Measurements from ENCODE around the gene KDM4B. TPM values are rescaled to one million over a fixed set of nuclear protein-coding genes. Genes with fewer than 3 reads are reported as not detected.

The KDM4B gene
- total and polyA plus RNA-seq, 4 donors: 17.1 to 49.5 (median 24.7) TPM

DNA sequence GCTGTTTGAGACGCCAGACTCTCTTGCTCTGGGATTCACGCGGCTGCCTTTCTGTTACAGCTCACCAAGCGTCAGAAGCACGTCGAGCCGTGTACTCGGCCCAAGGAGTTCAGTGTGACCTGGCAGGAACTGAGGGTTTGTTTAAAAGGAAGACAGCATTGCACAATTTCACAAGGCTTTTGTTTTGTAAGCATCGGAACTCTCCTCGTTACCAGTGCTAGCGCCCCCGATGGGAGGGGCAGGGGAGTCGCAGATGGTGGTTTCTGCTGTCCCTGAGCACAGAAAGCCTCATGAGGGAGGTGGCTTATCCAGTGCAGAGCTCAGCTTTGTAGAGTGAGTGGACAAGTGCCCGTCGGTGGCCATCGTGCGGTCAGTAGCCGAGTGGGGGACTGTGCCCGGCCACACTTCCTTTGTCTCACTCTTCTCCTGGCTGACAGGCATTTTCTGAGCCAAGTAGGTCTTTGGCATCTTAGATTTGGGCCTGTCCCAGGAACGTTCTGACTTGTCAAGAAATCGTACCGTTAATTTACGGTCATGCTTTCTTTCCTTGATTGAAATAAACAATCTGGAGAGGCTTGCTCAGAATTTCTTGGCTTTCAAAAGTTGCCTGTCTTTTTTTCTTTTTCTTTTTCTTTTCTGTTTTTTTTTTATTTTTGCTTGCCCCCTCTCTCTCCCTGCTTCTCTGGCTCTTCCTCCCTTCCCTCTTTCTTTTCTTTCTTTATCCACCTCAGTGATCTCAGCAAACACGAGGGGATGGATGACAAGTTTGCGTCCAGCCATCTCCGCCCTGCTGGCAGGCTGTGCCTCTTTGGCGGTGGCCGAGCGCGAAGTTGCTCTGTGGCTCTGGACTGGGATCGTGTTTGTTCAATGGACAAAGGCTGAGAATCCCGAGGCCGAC is 7.7 kb downstream of the KDM4B start:
- no peak overlapping the region for H3K4me3 ChIP-seq
- no peaks in the 10 kb centered on the region for H3K9me3 ChIP-seq (ENCODE audit: control insufficient read depth in 4 of 4, insufficient read depth in 3 of 4, low read length in 3 of 4)
- H3K4me1 ChIP-seq (ENCODE audit: control insufficient read depth in 5 of 5, insufficient read depth in 5 of 5, low read length in 5 of 5): peaks cover 11 to 28% (median 13%) of the 10 kb centered on the region in 5 donors
- peak overlapping the region; percentile 58 to 91 for H3K27ac ChIP-seq (ENCODE audit: low read depth in 1 of 2, low read length in 1 of 2)
- peak overlapping the region in 1 of 2 donors; percentile 30 for H3K9ac ChIP-seq (ENCODE audit: insufficient read depth in 1 of 2, low read length in 2 of 2)
- 29% methylated on average over 33 of the region's 33 CpGs for WGBS, 2 donors
- DNase-seq (peak; percentile 83 to 96 (median 91)), ATAC-seq (ENCODE audit: insufficient read depth, low FRiP score) (peak; percentile 76)
- H3K36me3 ChIP-seq (ENCODE audit: control insufficient read depth in 4 of 4, insufficient read depth in 4 of 4, low read length in 4 of 4): no peaks in the 10 kb centered on the region
- TF ChIP-seq CTCF (IDR thresholded peaks at IDR 0.05; ENCODE audit: control extremely low read depth, extremely low read depth): no peak
- no peaks in the 10 kb centered on the region for H3K27me3 ChIP-seq (ENCODE audit: control insufficient read depth in 3 of 3, insufficient read depth in 3 of 3, low read length in 2 of 3)

GRCh38 chr19:4977299-4978174 is 8.6 kb downstream of the KDM4B start:
- Histone ChIP-seq H3K36me3 (ENCODE audit: control insufficient read depth in 4 of 4, insufficient read depth in 4 of 4, low read length in 4 of 4) (no peaks in the 10 kb centered on the region), H3K4me1 (ENCODE audit: control insufficient read depth in 5 of 5, insufficient read depth in 5 of 5, low read length in 5 of 5) (peaks cover 11 to 28% (median 13%) of the 10 kb centered on the region in 5 donors), H3K9ac (ENCODE audit: insufficient read depth in 1 of 2, low read length in 2 of 2) (peak overlapping the region in 1 of 2 donors; percentile 30), H3K27ac (ENCODE audit: low read depth in 1 of 2, low read length in 1 of 2) (peak overlapping the region in 1 of 2 donors; percentile 68), H3K4me3 (no peak overlapping the region), H3K9me3 (ENCODE audit: control insufficient read depth in 4 of 4, insufficient read depth in 3 of 4, low read length in 3 of 4) (no peaks in the 10 kb centered on the region), H3K27me3 (ENCODE audit: control insufficient read depth in 3 of 3, insufficient read depth in 3 of 3, low read length in 2 of 3) (no peaks in the 10 kb centered on the region)
- DNase-seq (peak; percentile 45 to 63 (median 48)), ATAC-seq (ENCODE audit: insufficient read depth, low FRiP score) (no peak)
- 63 to 83% methylated on average over 36 of the region's 36 CpGs for WGBS, 2 donors
- no peak for TF ChIP-seq CTCF (IDR thresholded peaks at IDR 0.05; ENCODE audit: control extremely low read depth, extremely low read depth)

GRCh38 chr19:4979211-4979807 is 10.4 kb downstream of the KDM4B start:
- Histone ChIP-seq H3K4me3 (no peak overlapping the region), H3K9ac (ENCODE audit: insufficient read depth in 1 of 2, low read length in 2 of 2) (no peak overlapping the region), H3K36me3 (ENCODE audit: control insufficient read depth in 4 of 4, insufficient read depth in 4 of 4, low read length in 4 of 4) (peaks cover 0 to 5% (median 0%) of the 10 kb centered on the region in 4 donors), H3K4me1 (ENCODE audit: control insufficient read depth in 5 of 5, insufficient read depth in 5 of 5, low read length in 5 of 5) (peaks cover 13 to 32% (median 20%) of the 10 kb centered on the region in 5 donors), H3K27ac (ENCODE audit: low read depth in 1 of 2, low read length in 1 of 2) (no peak overlapping the region), H3K9me3 (ENCODE audit: control insufficient read depth in 4 of 4, insufficient read depth in 3 of 4, low read length in 3 of 4) (no peaks in the 10 kb centered on the region), H3K27me3 (ENCODE audit: control insufficient read depth in 3 of 3, insufficient read depth in 3 of 3, low read length in 2 of 3) (no peaks in the 10 kb centered on the region)
- DNase-seq: no peak
- WGBS, 2 donors: 44 to 65% methylated on average over 8 of the region's 8 CpGs
- ATAC-seq (ENCODE audit: insufficient read depth, low FRiP score): no peak
- no peak for TF ChIP-seq CTCF (IDR thresholded peaks at IDR 0.05; ENCODE audit: control extremely low read depth, extremely low read depth)
